Skeletal muscle cell (primary cell): ENCODE measurements around the gene ST3GAL5.

ENCODE experiments used
- DNase-seq: peaks from one replicate; pipeline ENCODE4 v3.0.0-alpha.2; 2010; ENCODE audit warnings: low read depth
- H3K4me3 ChIP-seq: 2 replicates; pipeline ENCODE4 v1.5.1; 2011; ENCODE audit warnings: low read depth, mild to moderate bottlenecking, control low read depth, low read length, moderate library complexity

ST3GAL5 gene

DNA sequence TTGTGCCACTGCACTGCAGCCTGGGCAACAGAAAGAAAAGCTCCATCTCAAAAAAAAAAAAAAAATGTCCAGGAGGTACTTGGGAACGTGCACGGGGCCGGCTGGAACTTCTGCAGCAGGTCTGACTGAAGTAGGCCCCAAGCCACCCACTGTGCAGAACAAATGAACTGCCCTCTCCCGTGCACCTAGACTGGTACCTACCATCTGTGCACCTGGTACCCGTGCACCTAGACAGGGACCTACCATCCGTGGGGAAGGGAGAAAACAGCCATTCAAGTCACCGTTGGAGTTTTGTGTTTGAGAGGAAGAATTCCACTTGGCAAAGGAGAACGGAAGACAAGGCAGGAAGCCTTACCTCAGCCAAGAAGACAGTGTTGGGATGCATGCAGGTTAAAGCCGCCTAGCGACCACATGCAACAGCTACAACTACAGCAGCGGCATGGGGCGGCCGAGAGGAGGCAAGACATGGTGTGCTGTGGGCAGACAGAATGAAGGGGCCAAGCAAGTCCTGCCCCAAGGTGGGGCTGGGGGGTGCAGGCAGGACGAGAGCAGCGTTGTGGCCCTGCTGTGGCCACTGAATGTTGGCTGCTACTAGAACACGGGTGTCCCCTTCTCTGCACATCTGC lies 16.1 kb downstream of the ST3GAL5 start:
- no peak overlapping the region for H3K4me3 ChIP-seq
- no peak for DNase-seq

DNA sequence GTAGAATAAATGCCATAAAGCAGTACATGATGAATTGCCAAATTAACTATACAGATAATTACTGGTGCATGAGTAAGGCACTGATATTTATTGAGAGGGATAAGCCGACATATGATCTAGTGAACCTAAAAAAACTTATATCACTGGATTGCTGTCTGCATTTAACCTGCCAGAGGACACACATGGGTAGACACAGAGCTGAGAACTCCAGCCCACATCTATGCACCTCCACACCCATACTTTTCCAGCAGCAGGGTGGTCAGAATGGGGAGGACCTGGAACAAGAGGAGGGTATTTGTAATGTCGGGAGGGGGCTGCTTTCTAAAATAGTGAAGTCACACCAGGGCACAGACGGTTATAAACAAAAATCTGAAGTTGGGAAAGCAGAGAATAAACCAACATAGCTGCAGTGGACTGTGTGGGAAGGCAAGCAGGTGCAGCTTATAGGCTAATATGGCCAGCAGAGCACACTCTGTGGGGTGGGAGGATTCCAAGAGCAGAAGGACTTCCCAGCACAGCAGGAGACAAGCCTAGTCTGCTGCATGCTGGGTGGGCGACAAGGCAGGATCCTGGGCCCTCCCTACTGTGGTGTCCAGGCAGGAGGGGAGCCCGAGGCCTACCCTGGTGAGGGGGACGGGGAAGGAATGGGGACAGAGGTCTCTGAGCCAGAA lies 17.2 kb downstream of the ST3GAL5 start:
- no peak overlapping the region for H3K4me3 ChIP-seq
- no peak for DNase-seq

DNA sequence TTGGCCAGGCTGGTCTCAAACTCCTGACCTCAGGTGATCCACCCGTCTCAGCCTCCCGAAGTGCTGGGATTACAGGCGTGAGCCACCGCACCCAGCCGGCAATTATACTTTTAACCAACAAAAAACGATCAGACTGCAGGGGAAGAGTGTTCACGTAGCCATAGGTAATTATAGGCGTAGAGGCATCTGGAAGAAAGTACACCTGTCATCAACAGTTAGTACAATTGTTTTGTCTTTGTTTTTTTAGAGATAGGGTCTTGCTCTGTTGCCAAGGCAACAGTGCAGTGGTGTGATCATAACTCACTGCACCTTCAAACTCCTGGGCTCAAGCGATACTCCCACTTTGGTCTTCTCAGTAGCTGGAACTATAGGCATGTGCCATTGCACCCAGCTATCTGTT lies 20.0 kb downstream of the ST3GAL5 start:
- DNase-seq, result no peak

DNA sequence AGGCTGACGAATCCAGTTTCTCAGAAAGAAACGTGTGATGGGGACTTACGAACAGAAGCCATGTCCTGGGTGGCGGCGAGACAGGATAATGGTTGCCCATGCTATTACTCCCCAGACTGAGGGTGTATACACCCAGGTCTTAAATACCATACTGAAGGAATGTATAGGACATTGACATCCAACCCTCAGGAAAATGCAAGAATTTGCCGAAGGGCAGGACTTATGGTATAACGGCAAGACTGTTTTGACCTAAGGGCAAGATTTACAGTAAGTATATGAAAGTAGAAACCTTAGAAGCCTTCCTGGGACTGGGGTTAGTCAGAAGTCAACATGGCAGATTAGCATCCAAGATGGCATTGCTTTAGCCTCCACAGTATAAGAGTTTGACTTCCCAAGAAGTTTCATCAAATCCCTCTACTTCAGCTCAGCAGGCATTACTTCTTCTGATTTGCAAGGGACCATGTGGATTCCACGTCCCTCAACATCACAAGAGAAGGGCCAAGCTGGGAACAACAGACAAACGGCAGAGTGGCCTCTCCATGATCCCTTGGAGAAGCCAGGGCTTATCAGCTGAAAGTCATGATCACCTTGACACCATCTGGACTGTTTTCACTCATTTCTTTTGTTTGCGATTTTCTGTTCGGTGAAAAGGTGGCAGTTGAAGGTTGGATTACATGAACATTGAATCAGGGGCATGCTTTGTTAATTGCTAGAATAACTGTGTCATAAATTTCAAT lies 21.1 kb downstream of the ST3GAL5 start:
- no peak overlapping the region for H3K4me3 ChIP-seq
- no peak for DNase-seq

More for the DNA sequence above, 20.0 kb downstream of the ST3GAL5 start:
- H3K4me3 ChIP-seq, result no peak overlapping the region

DNA sequence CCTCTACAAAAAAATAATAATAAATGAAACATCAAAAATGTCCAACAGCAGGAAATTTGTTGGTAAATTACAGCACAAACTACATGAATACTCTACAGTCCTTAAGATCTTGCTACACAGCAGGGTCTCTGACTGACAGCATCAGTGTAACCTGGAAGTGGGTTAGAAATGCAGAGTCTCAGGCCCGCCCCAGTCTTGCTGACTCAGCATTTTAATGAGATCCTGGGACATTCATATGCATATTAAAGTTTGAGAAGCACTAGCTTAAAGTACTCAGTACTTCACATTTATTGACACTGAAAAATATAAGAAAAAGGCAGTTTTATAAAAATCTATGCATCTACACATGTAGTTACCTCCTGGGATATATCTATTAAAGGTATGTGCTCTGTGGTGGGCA lies 21.7 kb downstream of the ST3GAL5 start:
- H3K4me3 ChIP-seq, result no peak overlapping the region
- DNase-seq, result no peak

DNA sequence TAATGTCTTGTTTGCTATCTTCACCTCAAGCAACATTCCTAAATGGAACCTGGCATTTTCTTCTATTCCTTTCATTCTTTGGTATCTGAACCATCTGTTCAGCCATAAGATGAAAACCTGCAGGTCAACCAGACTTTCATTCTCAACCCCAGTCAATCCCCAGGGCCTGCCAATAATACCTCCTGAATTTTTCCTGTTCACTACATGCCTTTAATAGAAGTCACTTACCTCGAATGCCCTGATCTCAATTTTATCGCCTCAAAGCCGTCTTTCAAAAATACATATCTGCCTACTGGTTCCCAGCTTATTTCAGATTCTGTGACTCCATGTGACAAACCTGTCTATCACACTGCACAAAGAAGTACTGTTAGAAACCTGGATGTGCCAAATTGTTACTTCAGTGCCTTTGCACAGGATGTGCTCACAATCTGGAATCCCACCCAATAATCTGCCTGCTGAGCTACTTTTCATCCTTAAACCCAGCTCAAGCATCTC lies 22.6 kb downstream of the ST3GAL5 start:
- DNase-seq, result no peak
- H3K4me3 ChIP-seq, result no peak overlapping the region

DNA sequence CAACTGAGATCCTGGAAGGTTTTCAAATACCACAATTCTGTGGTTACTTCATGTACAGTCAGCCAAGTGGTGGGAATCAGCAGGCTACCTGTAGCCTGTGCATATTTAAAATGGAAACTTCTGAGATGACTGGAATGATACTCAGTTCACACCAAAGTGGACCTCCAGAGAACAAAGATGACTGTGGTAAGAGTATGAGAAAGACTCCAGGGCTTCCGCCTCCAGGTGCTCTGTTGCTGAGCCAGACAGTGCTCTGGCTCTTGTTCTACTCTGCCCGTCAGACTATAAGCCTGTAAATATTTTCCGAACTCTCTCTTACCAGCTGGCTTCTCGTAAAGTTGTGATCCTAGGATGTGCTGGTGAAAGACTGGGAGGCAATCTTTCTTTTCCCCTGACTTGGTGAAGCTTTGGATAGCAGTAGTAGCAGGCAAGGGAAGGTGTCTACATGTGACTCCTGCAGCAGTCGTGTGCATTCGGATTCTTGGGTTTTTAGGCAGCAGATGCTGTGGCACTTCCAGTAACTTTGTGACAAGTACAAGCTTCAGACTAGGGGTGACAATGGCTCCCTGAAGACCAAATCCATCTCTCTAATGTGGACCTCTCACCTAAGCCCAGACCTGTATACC lies 23.1 kb downstream of the ST3GAL5 start:
- DNase-seq, result no peak
- no peak overlapping the region for H3K4me3 ChIP-seq

DNA sequence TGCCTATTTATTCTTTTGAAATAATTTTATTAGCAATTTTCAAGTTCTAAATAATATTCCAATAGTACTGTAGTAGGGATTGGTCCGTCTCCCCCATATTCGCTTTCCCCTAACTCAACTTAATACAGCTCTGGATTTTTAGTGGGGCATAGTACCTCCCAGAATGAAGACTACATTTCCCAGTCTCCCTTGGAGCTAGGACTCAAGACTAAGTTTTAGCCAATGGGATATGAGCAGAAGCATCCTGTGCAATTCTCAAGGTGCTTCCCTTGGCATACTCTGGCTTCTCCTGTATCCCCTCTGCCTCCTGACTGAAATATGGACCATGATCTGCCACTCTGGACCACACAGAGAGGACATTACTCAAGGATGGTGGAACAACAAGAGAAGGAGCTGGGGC lies 24.1 kb downstream of the ST3GAL5 start:
- H3K4me3 ChIP-seq, result no peak overlapping the region
- DNase-seq, result no peak

DNA sequence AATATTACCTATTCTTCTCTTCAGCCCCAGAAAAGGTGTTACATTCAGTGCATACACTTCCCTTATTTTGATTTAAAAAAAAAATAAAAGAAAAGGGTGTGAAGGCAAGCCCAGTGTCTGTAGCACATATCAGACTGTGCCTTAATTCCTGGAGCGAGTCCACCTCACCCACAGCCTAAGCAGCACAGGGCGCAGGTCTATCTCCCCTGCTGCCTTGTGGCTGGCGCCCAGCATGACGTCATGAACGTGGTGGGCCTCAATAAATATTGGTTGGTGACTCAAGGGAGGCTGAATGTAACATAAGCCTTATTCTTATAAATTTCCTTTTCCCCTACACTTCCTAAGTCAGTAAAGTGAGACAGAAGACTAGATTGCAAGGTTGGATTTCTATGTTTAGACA lies 26.4 kb downstream of the ST3GAL5 start:
- DNase-seq, result no peak
- H3K4me3 ChIP-seq, result no peak overlapping the region

DNA sequence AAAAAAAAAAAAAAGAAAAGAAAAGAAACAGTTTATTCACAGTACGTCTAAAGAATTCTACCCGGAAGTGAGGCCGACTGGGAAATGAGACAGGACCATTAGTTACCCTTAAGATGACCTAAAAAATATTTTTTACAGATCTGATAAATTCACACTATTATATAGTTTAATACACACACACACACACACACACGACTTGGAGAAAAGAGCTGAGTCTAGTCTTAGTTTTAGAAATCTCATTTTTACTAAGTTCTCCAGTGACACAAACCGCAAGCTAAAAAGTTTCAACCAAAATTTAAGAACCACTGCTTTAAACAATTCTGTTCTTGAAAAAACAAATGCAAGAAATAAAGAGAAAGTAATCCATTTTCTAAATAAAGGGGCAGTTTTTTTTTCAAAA lies 27.1 kb downstream of the ST3GAL5 start:
- no peak for DNase-seq

DNA sequence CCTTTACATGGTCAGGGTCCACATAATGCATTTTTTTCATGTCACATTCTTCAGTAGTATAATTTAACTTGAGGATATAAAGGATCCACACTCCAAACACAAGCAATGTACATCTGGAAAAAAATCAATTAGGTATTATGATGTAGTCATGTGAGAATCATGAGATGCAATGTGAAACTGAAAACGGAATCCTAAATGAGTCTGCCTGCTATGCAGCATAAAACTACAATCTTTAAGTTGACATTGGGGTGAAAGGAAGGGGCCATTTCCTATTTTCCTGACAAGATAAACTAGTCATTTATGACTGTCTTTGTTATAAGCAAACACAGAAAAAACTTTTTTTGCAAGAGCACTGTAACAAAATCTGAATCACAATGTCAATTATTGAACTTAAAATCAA lies 27.6 kb downstream of the ST3GAL5 start:
- DNase-seq, result no peak
- H3K4me3 ChIP-seq, result no peak overlapping the region

More for the DNA sequence above, 27.1 kb downstream of the ST3GAL5 start:
- H3K4me3 ChIP-seq, result no peak overlapping the region

DNA sequence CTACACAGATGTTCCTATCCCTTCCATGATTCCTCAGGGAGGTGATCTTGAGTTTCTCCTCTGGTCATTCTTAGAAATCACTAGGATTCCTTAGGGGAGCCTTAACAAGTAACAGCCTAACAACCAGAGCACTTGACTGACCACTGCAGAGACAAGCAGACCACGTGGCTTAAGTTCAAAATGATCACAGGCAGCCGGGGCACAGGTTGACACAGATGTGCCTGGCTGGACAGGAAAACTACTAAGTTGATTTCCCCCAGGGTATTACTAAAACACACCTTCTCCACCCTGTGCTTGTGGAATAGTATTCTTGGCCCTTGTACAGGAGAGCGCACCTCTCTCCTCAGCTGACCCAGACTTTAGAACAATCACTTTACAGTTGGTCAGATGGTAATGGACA lies 29.9 kb downstream of the ST3GAL5 start:
- no peak for DNase-seq
- H3K4me3 ChIP-seq, result no peak overlapping the region

DNA sequence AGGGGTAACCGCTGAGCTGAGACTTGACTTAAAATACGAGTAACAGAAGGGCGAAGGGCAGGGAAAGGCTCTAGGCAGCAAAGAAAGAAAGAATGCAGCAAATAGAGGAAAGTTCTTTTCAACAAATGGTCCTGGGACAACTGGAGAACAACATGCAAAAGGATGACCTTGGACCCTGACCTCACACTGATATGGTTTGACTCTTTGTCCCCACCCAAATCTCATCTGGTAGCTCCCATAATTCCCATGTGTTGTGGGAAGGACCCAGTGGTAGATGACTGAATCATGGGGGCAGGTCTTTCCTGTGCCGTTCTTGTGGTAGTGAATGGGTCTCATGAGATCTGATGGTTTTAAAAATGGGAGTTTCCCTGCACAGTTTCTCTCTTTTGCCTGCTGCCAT lies 33.9 kb downstream of the ST3GAL5 start:
- no peak for DNase-seq
- H3K4me3 ChIP-seq, result no peak overlapping the region

DNA sequence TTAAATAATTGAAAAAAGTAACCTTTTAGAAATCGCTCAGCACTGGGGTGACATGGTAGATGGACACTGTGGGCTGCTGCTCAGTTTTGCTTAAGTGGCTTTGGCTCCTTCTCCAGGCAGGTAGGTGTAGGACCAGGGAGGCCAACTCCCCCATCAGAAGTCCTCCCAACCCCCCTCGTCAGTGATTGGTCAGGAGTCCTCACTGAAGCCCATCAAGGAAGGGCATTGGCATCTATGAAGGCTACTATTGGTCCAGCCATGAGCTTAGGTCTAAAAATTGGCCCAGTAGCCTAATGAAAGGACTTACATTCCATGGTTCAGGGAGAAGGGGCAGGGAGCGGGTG lies 34.7 kb downstream of the ST3GAL5 start:
- H3K4me3 ChIP-seq, result no peak overlapping the region
- DNase-seq, result no peak

DNA sequence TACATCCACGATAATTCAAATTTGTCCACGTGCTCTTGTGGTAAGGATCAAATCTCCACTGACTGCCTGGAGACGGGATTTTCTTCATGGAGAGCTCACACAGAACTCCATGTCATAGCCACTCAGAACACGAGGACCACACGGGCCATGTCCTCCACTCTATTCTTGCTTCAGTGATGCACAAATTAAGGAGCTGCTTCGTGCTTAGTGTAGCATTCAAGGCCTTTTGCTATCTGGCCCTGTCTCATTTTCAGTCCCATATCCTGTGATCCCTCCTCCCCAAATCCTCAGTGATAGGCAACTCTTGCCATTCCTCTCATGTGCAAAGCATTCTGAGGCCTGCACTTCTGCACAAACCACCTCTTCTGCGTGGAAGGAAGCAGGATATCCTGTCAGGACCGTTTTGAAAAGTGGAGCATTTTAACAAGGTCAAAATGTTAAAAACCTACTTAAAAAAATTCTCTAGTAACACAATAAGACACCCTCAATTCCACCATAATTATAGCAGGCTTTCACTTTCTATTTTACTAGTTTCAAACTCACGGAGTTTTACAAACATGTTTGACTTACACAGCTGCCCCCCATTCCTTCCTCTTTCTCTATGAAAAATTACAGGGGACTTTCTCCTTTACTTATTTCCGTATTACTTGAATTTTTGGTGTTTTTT lies 35.2 kb downstream of the ST3GAL5 start:
- H3K4me3 ChIP-seq, result no peak overlapping the region
- no peak for DNase-seq

DNA sequence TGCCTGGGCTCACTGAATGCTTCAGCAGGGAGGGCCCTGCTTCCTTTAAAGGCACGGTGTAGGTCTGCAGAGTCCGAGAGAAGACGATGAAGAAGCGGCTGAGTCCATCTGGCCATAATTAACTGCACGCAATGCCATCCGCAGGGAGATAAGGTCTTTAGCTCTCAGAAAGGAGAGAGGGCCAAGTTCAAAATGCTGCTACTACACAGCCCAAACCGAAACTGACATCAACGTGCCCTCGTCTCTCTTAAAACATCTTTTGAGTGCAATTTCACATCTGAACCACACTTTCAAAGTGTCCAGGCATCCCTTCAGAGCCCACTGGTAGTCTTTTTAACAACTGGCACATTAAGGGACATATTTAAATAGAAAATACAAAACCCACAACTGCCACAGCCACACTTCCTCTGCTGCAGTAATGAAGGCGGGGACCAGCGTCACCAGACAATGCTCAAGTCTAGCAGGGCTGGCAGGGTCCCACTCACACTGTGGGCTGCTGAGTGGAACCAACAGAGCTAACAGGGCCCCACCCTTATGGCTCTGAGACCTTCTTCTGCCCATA lies 35.8 kb downstream of the ST3GAL5 start:
- DNase-seq, result no peak
- H3K4me3 ChIP-seq, result no peak overlapping the region

DNA sequence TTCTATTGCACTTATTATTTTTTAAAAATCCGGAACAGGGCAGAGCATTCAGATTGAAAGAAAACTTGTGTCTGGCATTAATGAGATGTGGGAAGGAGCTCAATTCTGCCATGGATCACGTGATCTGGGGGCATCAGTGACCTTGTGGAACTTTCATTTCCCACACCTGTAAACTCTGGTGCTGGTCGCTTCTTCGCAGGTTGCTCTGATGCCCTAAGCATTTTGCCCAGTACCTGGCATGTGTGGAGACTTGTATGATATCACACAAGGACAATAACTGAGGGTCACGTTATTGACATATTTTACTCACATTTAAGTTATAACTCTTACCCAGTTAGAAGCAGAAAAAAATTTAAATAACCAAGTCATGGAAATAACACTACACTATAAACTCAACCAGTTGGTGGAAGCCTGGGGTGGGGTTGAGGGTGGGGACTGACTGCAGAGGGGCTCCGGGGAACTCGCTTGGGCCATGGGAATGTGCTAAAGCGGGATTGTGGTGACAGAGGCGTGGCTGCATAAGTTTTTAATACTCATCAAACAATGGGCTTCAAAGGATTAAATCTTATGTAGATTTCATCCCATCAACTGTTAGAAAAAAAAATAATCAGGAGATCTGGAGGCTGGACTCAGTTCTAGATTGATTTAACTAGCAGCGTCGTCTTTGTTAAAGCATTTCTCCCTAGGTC lies 36.5 kb downstream of the ST3GAL5 start:
- DNase-seq, result no peak
- no peak overlapping the region for H3K4me3 ChIP-seq

DNA sequence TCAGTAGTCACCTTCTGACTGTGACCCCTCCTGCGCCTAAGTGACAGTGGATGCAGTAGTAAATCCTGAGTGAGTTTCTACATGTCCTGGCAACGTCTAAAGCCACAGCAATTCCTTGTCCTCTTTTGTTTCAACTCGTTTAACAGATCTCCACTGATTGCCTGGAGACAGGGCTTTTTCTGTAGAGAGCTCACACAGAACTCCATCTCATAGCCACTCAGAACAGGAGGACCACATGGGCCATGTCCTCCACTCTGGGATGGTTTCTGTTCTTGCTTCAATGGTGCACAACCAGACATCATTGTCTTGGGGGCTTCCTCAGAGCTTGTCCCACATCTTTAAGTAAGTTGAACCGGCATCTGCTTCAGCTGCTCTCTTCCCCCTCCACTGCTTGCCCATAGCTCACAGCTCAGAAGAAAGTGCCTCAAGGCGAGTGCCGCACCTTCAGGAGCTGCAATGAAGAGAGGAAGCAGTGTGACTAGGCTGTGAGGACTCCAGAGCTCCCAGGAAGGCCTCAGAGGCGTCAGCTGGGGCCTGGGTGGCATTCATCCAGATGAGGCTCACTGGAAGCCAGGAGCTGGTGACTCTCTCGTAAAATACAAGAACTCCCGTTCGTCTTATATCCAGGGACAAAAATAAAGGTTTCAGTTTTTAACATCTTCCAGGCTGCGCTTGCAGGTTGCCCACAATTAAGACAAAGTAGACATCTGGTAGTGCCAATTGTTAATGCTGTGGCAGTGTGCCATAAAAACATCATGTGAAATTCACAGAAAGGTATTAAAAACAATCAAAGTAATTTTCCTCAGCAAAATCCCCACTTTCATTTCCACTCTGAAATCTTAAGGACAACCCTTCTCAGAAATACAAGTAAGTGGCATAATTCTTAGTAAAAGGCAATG lies 37.3 kb downstream of the ST3GAL5 start:
- H3K4me3 ChIP-seq, result no peak overlapping the region
- no peak for DNase-seq
